D721Med (cell line): Measurements from ENCODE around the gene EHD3.

Source experiments
- DNase-seq: peaks from one replicate; pipeline ENCODE4 v3.0.0; 2011; ENCODE audit warnings: low spot score; ENCODE audit not compliant: insufficient read length
- FAIRE-seq: peaks from 2 replicates; lab custom pipeline; 2011; peaks lifted over from hg19 to GRCh38; lab: Jason Lieb, UNC
- CTCF ChIP-seq: IDR thresholded peaks from 2 replicates; pipeline ENCODE4 v1.5.1; 2012; ENCODE audit warnings: mild to moderate bottlenecking, control low read depth; ENCODE audit not compliant: insufficient read depth; ENCODE audit errors: missing control alignments

Gene EHD3

GRCh38 chr2:31284107-31284506 is 50.2 kb downstream of the EHD3 start:
- no peak for DNase-seq
- FAIRE-seq: no peak
- TF ChIP-seq CTCF: no peak

- no peak for DNase-seq
- no peak for FAIRE-seq
- TF ChIP-seq CTCF: no peak
Observed at GRCh38 chr2:31286230-31286629, 52.3 kb downstream of the EHD3 start.

- no peak for FAIRE-seq
- TF ChIP-seq CTCF: no peak
- DNase-seq: no peak
Observed at GRCh38 chr2:31286961-31287550, 53.1 kb downstream of the EHD3 start.

- TF ChIP-seq CTCF: no peak
- FAIRE-seq (no peak), DNase-seq (no peak)
Observed at GRCh38 chr2:31287654-31288053, 53.7 kb downstream of the EHD3 start.

GRCh38 chr2:31294196-31294595 is 60.2 kb downstream of the EHD3 start:
- DNase-seq: no peak
- FAIRE-seq: no peak
- TF ChIP-seq CTCF: no peak

DNA sequence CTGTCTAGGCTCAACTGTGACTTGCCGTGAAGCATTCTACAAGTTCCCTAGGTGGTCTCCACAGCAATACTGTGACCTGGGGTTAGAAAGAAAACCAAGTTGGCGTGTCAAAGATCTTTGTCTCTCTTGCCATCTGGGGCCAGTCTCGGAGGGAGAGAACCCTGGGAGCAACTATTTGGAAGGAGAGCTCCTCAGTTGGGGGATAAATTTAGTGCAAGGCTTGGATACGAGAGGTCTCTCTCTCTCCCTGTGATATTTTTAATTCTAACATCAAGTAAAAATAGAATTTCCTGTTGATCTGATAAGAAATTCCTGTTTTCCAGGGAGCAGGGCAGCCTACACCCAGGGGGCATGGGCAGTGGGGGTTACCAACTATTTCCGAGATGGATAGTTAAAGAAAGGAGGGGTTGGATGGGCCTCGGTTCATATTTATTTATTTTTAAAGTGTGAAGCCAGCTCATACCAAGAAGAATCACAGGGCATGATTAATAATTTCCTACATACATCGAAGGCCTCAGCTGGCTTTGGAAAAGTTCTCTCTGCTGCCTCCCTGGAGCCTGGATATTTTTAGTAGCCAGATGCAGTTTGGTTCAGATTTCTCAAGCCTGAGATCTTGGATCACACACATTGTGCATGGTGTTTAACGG is 62.8 kb downstream of the EHD3 start:
- FAIRE-seq: no peak
- no peak for DNase-seq
- TF ChIP-seq CTCF: no peak

DNA sequence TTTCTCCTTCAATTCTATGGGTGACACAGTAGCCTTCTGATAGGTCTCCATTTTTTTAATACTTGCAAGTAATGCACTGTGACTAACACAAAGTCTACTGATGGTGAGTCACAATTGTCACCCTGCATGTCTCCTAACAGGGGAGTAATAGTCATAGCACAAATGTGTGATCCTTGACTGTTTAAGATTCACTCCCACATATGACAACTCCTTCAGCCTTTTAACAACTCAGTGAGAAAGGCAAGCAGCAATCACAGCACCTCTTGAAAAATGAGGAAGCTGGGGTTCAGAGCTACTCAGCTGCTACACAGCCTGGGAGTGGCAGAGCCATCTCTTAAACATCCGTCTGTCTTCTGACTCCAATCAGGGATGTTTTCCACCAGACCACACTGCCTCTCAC is 63.8 kb downstream of the EHD3 start:
- FAIRE-seq: no peak
- TF ChIP-seq CTCF: no peak
- DNase-seq: no peak
